Gastroesophageal sphincter (tissue), 3 donors: ENCODE results near the gene GSK3B.

ENCODE experiments used
- POLR2A ChIP-seq, 2 donors: fragments of 450-650 bp; IDR thresholded peaks; one replicate each; pipeline ENCODE4 v1.6.1; 2017; ENCODE audit warnings: antibody characterized with exemption in 2 of 2, mild to moderate bottlenecking in 2 of 2, moderate library complexity in 1 of 2
- TF ChIP-seq, protein P1 (sequence below), 4 experiments: fragments of 200-600 bp in 2 of 4; fragments of 450-650 bp in 2 of 4; sonication (generic) in 1 of 4; IDR thresholded peaks; one replicate each; pipeline ENCODE4 v1.5.1; 2017 to 2019; ENCODE audit warnings: antibody characterized with exemption in 4 of 4, mild to moderate bottlenecking in 2 of 4, moderate library complexity in 2 of 4

DNA sequence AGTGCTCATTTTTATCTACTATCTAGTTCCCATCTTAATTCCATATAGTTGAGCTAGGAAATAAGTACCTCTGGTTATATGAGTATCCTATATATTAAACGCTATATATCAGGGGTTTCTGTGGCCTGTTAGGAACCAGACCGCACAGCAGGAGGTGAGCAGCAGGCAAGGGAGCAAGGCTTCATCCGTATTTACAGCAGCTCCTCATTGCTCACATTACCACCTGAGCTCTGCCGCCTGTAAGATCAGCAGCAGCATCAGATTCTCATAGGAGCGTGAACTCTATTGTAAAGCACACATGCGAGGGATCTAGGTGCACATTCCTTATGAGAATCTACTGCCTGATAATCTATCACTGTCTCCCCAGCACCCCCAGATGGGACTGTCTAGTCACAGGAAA is 23.0 kb downstream of the GSK3B start:
- TF ChIP-seq, protein P1, sequence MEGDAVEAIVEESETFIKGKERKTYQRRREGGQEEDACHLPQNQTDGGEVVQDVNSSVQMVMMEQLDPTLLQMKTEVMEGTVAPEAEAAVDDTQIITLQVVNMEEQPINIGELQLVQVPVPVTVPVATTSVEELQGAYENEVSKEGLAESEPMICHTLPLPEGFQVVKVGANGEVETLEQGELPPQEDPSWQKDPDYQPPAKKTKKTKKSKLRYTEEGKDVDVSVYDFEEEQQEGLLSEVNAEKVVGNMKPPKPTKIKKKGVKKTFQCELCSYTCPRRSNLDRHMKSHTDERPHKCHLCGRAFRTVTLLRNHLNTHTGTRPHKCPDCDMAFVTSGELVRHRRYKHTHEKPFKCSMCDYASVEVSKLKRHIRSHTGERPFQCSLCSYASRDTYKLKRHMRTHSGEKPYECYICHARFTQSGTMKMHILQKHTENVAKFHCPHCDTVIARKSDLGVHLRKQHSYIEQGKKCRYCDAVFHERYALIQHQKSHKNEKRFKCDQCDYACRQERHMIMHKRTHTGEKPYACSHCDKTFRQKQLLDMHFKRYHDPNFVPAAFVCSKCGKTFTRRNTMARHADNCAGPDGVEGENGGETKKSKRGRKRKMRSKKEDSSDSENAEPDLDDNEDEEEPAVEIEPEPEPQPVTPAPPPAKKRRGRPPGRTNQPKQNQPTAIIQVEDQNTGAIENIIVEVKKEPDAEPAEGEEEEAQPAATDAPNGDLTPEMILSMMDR (IDR thresholded peaks at IDR 0.05), result no peak
- TF ChIP-seq POLR2A (IDR thresholded peaks at IDR 0.05), result no peak
